GM19395 (cell line): ENCODE results near the gene TSPAN12.
"Not testable (repeated sequence)": the region's sequence is repeated elsewhere in the genome, so short reads cannot be mapped to it uniquely, and the experiment has no call there.

Experiments used
- ATAC-seq: cut with Tn5 transposase; IDR thresholded peaks from one replicate; pipeline ENCODE4 v1.9.1; 2021; ENCODE audit warnings: mild to moderate bottlenecking, moderate library complexity; ENCODE audit not compliant: unreplicated experiment

Gene TSPAN12, protein sequence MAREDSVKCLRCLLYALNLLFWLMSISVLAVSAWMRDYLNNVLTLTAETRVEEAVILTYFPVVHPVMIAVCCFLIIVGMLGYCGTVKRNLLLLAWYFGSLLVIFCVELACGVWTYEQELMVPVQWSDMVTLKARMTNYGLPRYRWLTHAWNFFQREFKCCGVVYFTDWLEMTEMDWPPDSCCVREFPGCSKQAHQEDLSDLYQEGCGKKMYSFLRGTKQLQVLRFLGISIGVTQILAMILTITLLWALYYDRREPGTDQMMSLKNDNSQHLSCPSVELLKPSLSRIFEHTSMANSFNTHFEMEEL

DNA sequence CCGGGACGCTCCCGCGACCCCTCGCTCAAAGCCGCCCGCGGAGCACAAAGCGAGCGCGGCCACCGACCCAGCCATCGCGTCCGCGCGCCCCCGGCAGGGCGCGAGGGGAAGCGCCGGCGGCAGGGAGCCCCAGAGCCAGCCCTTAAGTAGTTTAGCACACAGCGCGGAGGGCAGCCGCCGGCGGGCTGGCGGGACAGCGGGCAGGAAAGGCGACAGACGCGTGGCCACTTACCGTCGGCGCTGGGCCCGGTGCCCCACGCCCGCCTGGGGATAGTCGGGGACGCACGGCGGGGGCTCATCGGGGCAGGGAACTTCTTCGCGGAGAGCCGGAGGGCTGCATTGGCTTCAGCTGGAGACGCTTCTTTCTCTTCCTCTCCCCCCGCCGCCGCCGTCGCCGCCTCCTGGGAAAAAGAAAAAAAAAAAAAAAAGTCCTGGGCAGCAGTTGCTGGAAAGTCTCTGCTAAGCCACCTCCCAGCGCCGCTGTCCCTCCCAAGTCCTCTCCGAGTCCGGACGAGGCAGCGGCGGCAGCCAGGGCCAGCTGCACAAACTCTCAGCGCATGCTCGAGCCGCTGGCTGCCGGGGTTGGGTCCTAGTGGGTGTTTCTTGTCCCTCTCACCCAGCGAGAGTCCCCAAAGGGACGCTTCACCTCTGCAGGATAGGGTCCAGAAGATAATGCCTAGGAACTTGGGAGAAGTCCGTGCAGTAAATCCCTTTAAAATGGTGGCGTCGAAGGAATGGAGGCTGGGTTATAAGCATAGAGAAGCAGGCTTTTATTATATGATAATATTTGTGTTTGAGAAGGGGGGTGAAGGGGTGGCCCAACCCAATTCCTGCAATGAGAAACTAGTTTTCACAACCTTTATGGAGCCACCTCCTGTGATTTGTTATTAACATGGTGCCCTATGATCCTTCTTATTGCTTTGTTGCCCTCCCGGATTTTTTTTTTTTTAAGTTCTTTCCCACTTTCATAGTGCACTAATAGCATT lies at the start of gene TSPAN12:
TSS of gene TSPAN12 (minus strand) at position 557 of the 986 bp plus-strand sequence. CDS start 1,381 bp downstream, outside the sequence.
- ATAC-seq, result peak; percentile 81

DNA sequence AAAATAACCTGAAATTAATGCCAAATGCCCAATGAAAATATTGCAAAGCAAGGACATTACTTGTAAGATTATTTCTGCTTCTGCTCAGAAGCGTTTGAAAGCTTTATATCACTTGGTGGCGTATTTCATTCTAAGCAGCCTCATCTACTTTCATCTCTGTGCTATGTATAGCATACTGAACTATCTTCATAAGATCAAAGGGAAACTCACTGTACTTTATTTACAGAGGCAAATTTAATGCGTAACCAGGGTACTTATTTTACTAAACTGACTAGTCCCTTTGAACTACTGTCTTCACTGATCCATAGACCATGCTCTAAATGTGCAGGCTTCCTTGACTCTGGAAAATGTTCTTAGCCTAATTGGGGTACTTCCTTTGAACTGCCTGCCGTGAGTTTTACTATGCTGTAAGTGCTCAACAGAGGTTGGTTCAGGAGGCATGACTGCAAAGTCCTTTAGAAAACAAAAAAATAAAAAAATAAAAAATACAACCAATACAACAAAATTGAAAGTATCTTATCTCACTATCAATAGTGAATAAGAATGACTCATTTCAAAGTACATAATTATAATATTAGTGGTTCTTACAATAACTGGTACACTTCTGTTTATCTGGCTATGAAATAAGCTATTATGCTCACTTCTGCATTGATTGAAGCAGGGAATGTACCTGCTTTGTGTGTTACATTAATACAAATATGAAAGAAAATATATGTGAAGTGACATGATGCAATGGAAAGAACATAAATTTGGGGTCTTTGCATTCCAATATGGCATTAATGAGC lies 41.0 kb upstream of the TSPAN12 start:
- ATAC-seq, result peak; percentile 65

DNA sequence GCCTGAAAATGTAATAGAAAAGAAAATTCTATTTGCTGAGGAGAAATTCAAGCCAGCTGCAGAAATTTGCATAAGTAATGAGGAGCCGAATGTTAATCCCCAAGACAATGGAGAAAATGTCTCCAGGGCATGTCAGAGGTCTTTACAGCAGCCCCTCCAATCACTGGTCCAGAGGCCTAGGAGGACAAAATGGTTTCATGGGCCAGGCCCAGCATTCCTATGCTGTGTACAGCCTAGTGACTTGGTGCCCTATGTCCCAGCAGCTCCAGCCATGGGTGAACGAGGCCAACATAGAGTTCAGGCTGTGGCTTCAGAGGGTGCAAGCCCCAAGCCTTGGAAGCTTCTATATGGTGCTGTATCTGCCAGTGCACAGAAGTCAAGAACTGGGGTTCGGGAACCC lies 37.3 kb upstream of the TSPAN12 start:
- ATAC-seq, result not testable (repeated sequence)

DNA sequence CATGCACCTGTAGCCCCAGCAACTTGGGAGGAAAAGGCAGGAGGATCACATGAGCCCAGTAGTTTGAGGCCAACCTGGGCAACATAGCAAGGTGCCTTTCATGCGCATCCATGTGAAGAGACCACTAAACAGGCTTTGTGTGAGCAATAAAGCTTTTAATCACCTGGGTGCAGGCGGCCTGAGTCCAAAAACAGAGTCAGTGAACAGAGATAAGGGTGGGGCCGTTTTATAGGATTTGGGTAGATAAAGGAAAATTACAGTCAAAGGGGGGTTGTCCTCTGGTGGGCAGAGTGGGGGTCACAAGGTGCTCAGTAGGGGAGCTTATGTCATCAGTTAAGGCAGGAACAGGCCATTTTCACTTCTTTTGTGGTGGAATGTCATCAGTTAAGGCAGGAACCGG lies 27.7 kb upstream of the TSPAN12 start:
- ATAC-seq, result not testable (repeated sequence)

DNA sequence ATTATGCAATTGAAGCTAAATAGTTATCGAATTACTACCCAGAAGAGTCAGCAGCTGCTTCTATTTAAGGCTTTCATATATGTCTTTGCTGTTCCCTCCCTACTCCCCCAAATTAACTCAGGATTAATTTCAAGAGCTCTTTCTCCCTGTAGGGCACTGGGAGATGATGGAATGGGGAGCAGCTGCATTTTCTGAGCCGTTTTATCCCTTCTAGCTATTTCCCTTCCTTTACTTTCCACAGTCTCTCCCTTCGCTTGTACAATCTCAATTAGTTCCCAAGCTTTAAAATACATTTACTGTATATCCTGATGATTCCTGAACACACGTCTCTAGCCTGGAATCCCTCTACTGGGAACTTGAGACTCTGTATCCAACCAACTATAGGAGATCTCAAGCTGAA lies 19.8 kb upstream of the TSPAN12 start:
- ATAC-seq, result no peak

DNA sequence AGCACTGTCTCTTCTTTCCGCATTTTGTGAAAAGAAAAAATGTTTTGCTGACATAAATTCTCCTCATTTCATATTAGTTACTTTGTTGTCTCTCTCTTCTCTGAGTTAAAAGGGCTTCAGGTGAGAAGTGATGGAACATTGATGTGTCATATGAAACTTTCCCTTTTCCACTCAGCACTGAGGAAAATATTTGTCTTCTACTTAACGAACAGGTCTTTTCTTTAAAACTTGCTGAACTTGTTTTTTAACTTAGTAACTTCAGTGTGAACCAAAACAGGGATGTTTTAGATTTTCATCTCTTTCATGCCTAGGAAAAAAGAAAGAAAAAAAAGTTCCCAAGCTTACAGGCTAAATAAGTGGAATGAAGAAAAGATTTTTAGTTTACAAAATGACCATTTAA lies 19.0 kb upstream of the TSPAN12 start:
- ATAC-seq, result no peak

DNA sequence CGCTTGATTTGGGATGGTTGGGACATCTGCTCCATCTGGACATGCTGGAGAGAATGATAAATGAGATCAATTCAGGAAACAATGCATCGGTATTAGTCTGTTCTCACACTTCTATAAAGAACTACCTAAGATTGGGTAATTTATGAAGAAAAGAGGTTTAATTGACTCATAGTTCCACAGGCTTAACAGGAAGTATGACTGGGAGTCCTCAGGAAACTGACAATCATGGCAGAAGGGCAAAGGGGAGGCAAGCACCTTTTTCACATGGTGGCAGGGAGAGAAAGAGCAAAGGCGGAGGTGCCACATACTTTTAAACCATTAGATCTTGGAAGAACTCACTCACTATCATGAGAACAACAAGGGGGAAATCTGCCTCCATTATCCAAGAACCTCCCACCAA lies 16.8 kb upstream of the TSPAN12 start:
- no peak for ATAC-seq

DNA sequence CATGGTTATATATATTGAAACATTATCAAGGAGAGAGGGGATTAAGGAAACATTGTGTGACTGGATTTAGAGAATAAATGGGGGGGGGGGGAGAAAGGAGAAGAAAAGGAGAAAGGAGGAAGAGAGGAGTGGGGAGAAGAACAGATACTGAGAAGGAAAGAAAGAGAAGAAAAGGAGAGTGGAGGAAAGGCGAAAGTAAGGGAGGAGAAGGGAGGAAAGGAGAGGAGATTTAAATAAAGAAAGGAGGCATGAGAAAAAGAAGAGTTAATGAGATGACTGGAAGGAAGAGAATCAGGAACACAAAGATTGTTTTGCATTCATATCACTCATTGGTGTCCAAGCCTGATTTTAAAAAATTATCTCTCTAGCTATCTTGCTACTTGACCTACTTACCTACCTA lies 16.1 kb upstream of the TSPAN12 start:
- no peak for ATAC-seq

DNA sequence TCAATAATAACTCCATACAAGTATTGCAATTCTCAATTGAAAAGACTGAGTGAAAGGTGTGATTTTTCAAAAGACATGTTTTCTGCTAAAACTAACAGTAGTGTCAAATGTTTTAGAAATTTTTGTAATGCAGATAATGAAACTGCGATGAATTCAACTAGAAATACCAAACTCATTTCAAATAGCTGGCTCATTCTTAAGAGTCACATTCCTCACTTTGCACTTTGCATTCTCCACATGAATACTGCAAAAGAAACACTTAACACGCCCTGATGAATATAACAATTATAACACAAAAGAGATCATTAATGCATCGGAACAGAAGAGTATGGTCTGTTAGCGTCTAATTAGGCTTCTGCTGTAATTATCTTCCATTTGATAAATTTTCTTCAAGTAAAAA lies 15.5 kb upstream of the TSPAN12 start:
- no peak for ATAC-seq

DNA sequence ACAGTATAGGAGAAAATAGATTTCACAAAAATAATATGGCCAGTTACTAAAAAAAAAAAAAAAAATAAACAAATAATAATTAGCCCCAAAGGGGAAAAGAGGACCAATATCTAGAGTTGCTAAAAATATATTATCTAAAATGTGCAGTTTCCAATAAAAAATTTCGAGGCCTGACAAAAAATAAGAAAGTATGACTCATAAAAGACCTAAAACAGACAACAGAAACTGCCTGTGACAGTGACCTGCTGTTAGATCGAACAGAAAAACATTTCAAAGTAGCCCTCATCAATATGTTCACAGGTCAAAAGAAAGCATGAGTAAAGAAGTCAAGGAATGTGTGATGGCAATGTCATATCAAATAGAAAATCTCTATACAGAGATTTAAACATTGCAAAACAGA lies 11.8 kb upstream of the TSPAN12 start:
- peak; percentile 71 for ATAC-seq

DNA sequence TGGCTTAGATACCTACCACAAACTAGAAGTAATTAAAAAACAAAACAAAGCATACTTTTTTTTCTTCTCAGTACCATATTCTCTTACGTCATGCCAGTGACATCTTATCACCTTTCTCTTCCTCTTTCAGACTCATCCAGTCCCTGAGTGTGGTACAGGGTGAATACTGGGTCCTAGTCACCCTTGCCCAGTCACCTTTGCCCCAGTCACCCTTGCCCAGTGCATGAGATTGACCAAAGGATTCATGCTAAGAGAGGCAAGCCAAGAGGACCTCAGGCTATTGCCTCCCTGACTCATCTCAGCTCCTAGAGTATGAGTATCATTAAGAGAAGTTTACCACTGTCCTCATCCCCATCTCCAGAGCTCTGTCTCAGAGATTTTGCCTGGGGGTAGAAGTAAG lies 10.0 kb upstream of the TSPAN12 start:
- ATAC-seq, result no peak

DNA sequence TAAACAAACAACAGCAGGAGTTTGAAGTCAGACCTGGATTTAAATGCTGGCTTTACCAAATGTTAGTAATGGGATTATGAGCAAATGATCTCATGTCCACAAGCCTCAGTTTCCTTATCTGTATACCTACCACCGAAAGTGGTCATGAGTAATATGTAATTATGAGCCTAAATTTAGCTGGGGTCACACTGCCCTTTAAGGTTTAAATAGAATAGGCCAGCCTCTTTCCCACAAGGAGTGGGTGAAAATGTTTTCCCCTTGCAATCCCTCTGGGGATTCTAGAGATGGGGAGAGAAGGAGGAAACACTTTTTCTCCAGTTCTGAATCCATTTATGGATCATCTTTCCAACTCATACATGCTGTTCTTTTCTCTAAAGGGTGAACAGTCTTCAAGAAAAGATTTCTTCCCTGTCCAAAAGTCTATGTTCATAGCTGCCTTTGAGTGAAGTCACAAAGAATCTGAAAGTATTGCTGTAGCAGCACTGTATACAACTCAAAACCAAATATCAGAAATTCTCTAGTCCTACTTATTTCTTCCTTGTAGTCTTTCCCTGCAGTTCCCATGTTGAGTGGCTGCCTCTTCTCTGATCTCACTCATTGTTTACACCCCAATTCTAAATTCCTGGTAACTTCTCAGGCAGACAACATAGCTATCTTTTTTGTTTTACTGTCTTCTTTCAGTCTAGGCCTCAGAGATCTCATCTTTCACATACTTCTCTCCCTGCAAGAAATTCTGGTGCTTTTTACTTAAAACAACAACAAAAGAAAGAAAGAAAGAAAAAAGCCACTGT lies 7.4 kb upstream of the TSPAN12 start:
- no peak for ATAC-seq

DNA sequence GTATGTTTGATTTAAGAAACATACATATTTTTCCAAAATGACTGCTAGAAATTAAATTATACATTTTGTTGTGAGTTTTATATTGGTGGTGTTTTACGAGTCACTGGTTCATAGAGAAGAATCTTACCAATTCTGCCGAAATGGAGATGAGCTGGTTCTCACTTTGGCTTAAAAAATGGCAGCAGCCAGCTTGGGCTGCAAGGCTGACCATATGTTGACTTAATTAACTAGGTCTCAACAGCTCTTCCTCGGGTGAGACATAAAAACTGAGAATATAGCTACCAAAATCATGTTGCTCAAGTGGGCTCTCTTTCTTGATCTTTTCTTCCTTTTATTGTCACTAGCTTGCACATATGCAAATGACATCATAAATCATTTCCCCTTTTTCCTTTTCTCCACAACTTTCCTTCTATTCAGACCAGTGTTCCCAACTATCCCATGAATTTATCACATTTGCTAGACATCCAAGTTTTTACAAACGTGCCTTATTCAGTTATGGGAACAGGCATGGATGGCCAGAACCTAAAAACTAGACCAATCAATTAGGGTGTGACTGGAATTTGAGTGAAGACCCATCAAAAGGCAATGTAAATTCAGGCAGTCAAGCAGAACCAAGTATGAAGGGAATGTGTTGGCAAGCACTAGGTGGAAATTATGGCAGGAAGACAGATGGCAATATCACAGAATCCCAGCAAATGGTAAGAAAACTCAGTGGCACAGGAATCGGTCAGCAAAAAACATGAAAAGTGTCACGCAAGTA lies 6.4 kb upstream of the TSPAN12 start:
- ATAC-seq, result no peak

DNA sequence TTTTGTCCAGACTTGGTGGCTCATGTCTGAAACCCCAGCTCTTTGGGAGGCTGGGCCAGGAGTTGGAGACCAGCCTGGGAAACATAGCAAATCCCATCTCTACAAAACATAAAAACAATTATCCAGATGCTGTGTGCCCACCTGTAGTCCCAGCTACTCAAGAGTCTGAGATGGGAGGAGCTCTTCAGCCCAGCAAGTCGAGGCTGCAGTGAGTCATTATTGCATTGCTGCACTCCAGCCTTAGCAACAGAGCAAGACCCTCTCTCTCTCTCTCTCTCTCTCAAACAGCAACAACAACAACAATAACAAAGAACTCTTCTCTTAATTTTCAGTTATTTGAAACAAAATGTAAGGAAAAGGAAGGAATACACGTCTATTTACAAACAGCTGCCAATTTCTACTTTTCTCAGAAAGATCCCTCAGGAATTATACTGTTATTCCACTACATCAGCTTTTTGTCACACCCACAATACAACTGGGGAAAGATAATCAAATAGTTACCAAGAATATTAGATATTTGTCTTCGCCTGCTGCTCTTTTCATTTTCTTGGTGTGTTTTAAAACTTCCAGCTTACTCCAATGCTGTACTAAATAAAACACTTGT lies 5.1 kb upstream of the TSPAN12 start:
- ATAC-seq, result no peak

DNA sequence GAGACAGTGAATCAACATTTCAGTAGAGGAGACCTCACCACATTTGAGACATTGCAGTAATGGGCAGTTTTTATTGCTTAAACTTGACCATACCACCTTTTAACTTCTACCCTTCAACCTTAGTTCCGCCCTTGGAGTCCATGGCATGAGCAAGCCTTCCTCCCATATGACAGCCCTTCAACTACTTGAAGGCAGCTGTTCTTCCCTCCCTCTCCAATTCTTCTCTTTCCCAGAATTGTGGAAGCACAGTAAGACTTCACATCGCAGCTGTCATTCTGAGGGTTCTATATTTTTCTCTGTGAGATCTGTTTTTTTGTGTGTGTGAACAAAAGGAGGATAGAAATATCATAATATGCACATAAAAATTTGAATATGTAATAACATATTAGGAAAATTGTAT lies 2.2 kb upstream of the TSPAN12 start:
- ATAC-seq, result no peak

DNA sequence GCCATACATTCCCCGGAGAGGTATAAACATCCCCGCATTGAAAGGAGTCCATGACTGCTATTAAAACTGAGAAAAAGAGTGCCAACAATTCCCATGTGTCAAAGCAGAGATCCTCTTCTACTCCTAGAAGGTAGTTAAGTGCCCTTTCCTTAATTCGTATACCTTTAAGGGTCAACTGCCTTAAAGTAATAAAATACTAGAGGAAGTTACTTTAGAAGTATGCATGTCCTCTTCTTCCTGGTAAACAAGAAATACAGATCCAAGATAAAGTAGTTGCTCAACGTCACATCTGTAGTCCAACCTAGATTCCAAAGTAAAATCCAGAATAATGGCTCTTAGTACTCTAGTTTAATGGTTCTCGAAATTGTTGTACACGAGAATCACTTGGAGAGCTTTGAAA lies 1.5 kb upstream of the TSPAN12 start:
- no peak for ATAC-seq

DNA sequence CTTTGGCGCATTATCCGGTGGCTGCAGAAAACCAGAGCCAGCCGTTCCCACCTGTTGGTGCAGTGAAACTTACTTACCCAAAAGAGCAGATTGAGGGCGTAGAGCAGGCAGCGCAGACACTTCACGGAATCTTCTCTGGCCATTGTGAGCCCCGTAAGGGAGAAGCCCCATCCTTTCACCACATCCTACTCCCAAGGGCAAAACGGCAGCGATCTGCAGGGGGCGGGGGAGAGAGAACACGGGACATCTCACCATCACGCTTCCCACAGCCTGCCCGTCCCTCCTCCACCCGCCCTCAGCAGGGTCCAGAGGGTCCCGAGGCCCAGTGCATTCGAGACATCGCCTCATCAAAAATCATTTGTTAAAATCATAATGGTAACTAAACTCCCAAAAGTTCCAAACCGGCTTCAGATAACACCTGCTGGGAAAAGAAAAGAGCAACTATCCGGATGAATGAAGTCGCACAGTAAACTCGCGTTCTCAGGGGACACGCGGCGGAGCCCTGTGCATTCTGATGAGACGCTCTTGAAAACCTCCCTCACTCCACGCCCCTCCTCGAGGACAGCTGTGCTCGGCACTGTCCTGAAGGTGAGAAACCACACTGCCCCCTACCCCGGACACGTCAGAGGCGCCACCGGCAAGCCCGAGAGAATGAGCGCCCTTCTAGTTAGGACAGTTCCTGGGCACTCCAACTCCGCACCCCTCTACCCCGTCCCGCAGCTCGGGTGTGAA lies 1.2 kb downstream of the TSPAN12 start:
- peak; percentile 72 for ATAC-seq

DNA sequence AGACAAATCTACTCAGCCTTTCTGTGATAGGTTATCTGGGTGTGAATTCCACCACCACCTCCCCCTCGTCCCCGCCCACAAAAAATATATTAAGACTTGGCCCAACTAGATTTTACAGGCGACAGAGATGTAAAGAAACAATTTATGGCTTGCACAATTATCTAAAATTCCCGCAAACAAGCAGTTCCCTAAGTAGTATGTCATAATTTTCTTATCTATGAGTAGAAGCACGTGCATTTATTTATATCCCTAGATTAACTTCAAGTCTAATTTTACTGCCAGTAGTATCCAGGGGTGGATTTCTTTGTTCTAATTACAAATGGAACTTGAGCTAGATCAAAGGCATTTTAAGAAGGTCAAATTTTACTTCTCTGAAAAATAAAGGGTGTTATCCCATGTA lies 1.7 kb downstream of the TSPAN12 start:
- ATAC-seq, result no peak

DNA sequence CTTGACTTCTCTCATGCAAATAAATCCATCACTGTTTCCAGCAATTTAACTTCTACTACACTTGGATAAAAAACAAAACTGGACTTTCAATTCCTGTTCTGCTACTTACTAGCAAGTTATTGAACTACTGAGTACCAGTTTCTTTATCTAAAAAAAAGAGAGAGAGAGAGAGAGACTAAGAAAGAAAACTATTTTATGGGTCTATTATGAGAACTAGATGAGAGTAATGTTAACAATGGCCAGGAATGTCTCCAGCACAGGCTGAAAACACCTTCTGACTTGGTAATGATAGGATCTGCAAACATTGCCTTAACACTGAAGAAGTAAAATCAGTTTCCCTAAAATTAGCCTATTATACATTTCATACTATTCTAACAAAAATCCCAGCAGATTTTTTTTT lies 5.2 kb downstream of the TSPAN12 start:
- no peak for ATAC-seq
